Measurements from ENCODE around the gene VEZT. TPM values are rescaled to one million over a fixed set of nuclear protein-coding genes. Genes with fewer than 3 reads are reported as not detected.

Gene VEZT
- total RNA-seq, 1 experiment from 2014 or later: 46.4 TPM

- RAD21 ChIA-PET (ENCODE audit: low non-redundant PET in 1 of 2, low total read pairs in 2 of 2, uncharacterized antibody in 2 of 2, unreplicated experiment in 2 of 2): no interaction called here
- Histone ChIP-seq H3K9ac (ENCODE audit: low read length) (no peak overlapping the region), H3K4me2 (ENCODE audit: low read length) (0 out of 2 replicates have a peak overlapping the region, but pooled peaks have one; percentile 19), H2AFZ (ENCODE audit: low read depth, low read length, poor library complexity, severe bottlenecking) (no peak overlapping the region), H3K4me1 (ENCODE audit: control insufficient read depth in 1 of 2, insufficient read depth in 2 of 2, low read length in 2 of 2) (peaks cover under 1 to 14% of the 10 kb centered on the region in 2 experiments; a peak in 3 of 4 replicates), H3K27ac (ENCODE audit: low read depth, low read length) (no peak overlapping the region), H3K27me3 (ENCODE audit: insufficient read depth, low read length) (no peaks in the 10 kb centered on the region), H3K9me2 (ENCODE audit: insufficient read depth) (no peaks in the 10 kb centered on the region), H3K79me2 (ENCODE audit: insufficient read depth, low read length) (no peaks in the 10 kb centered on the region), H3K9me3 (ENCODE audit: control insufficient read depth in 1 of 2, insufficient read depth in 1 of 2, low read depth in 1 of 2, low read length in 2 of 2) (no peaks in the 10 kb centered on the region), H3K4me3 (replicated peaks in 1 of 2; ENCODE audit: low read depth in 1 of 2, low read length in 2 of 2) (no peak overlapping the region), H3K36me3 (ENCODE audit: control insufficient read depth in 1 of 2, insufficient read depth in 2 of 2, low read length in 2 of 2) (no peaks in the 10 kb centered on the region), H4K20me1 (ENCODE audit: insufficient read depth) (no peaks in the 10 kb centered on the region)
- intact Hi-C loops (cut with micrococcal nuclease): no loop called here
- no peak for DNase-seq (ENCODE audit: low read depth, low spot score)
- ATAC-seq: no peak
- BruUV-seq (replicated peaks): no TSS peak
- POLR2A ChIA-PET: no interaction called here
- no peak for TF ChIP-seq CEBPB (IDR thresholded peaks at IDR 0.05; ENCODE audit: low read depth)
- no peak for TF ChIP-seq ELF1 (IDR thresholded peaks at IDR 0.05; ENCODE audit: borderline replicate concordance, low read depth)
- TF ChIP-seq POLR2AphosphoS5 (IDR thresholded peaks at IDR 0.05; ENCODE audit: low read depth, low read length): no peak
- no peak for TF ChIP-seq POLR2A (IDR thresholded peaks at IDR 0.05; ENCODE audit: borderline replicate concordance, extremely low read depth, insufficient read depth, insufficient read length)
- CTCF ChIA-PET: no interaction called here
Observed at GRCh38 chr12:95328708-95329107, 111.1 kb downstream of the VEZT start.

DNA sequence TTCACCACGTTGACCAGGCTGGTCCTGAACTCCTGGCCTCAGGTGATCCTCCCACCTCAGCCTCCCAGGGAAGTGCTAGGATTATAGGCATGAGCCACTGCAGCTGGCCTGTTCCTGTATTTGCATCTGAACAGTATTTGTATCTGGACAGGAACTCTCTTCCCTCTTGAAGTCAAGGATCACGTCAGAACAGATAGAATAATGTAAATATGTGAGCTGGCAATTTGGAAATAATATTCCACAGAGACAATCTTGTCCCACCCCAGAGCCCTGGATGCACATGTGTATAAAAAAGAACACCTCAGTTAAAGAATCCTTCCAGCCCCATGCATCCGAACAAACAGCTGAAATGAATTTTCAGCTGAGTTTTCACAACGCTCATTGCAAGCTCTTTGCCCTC lies 118.3 kb downstream of the VEZT start:
- no TSS peak for BruUV-seq (replicated peaks)
- no peak overlapping the region for H3K9ac ChIP-seq (ENCODE audit: low read length)

More for the DNA sequence above, 118.3 kb downstream of the VEZT start:
- no peaks in the 10 kb centered on the region for H3K9me2 ChIP-seq (ENCODE audit: insufficient read depth)
- RAD21 ChIA-PET (ENCODE audit: low non-redundant PET in 1 of 2, low total read pairs in 2 of 2, uncharacterized antibody in 2 of 2, unreplicated experiment in 2 of 2): interaction anchor here in 1 of 2 experiments (2.6 kb wide), 1 partner anchor 219 kb away, joined by 15 read pairs; no protein-coding TSS in a partner anchor
- DNase-seq (ENCODE audit: low read depth, low spot score) (no peak), ATAC-seq (no peak)
- peaks cover 16 to 53% of the 10 kb centered on the region in 2 experiments for H3K4me1 ChIP-seq (ENCODE audit: control insufficient read depth in 1 of 2, insufficient read depth in 2 of 2, low read length in 2 of 2)
- POLR2A ChIA-PET: interaction anchor here (1.0 kb wide), 1 partner anchor 16 kb away, joined by 3 read pairs; no protein-coding TSS in a partner anchor
- no peaks in the 10 kb centered on the region for H3K9me3 ChIP-seq (ENCODE audit: control insufficient read depth in 1 of 2, insufficient read depth in 1 of 2, low read depth in 1 of 2, low read length in 2 of 2)
- H3K27me3 ChIP-seq (ENCODE audit: insufficient read depth, low read length): no peaks in the 10 kb centered on the region
- H2AFZ ChIP-seq (ENCODE audit: low read depth, low read length, poor library complexity, severe bottlenecking): peak overlapping the region; percentile 71
- no peaks in the 10 kb centered on the region for H3K36me3 ChIP-seq (ENCODE audit: control insufficient read depth in 1 of 2, insufficient read depth in 2 of 2, low read length in 2 of 2)
- H3K4me2 ChIP-seq (ENCODE audit: low read length): peak overlapping the region; percentile 24; the same call in 1 of the 2 replicates
- intact Hi-C loops (cut with micrococcal nuclease): loop anchor here (1.0 to 5.0 kb wide), 5 partner anchors 196 to 790 kb away; no protein-coding TSS in a partner anchor
- no peak overlapping the region for H3K27ac ChIP-seq (ENCODE audit: low read depth, low read length)
- CTCF ChIA-PET: interaction anchor here (1.3 to 4.4 kb wide), 4 partner anchors 198 to 787 kb away, joined by 3 to 16 read pairs (median 4); no protein-coding TSS in a partner anchor
- no peaks in the 10 kb centered on the region for H4K20me1 ChIP-seq (ENCODE audit: insufficient read depth)
- no peak overlapping the region for H3K4me3 ChIP-seq (replicated peaks in 1 of 2; ENCODE audit: low read depth in 1 of 2, low read length in 2 of 2)
- no peaks in the 10 kb centered on the region for H3K79me2 ChIP-seq (ENCODE audit: insufficient read depth, low read length)
- TF ChIP-seq RAD21 (IDR thresholded peaks at IDR 0.05; ENCODE audit: low read depth): no peak
- TF ChIP-seq, protein P1, sequence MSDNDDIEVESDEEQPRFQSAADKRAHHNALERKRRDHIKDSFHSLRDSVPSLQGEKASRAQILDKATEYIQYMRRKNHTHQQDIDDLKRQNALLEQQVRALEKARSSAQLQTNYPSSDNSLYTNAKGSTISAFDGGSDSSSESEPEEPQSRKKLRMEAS (IDR thresholded peaks at IDR 0.05): no peak
- no peak for TF ChIP-seq ZBTB33 (IDR thresholded peaks at IDR 0.05; ENCODE audit: extremely low read depth, insufficient replicate concordance, low read length)
- no peak for TF ChIP-seq CEBPB (IDR thresholded peaks at IDR 0.05; ENCODE audit: low read depth)
- TF ChIP-seq REST (IDR thresholded peaks at IDR 0.05; ENCODE audit: low read depth): no peak
- TF ChIP-seq SRF (IDR thresholded peaks at IDR 0.05; ENCODE audit: low read depth): no peak
- TF ChIP-seq, protein P2, sequence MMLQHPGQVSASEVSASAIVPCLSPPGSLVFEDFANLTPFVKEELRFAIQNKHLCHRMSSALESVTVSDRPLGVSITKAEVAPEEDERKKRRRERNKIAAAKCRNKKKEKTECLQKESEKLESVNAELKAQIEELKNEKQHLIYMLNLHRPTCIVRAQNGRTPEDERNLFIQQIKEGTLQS (IDR thresholded peaks at IDR 0.05): no peak
- TF ChIP-seq SP1 (IDR thresholded peaks at IDR 0.05; ENCODE audit: low read depth): no peak
- TF ChIP-seq EGR1 (IDR thresholded peaks at IDR 0.05; ENCODE audit: low read depth): no peak
- no peak for TF ChIP-seq POLR2A (IDR thresholded peaks at IDR 0.05; ENCODE audit: borderline replicate concordance, extremely low read depth, insufficient read depth, insufficient read length)
- no peak for TF ChIP-seq FOSL1 (IDR thresholded peaks at IDR 0.05; ENCODE audit: low read depth)
- no peak for TF ChIP-seq JUND (IDR thresholded peaks at IDR 0.05)
- no peak for TF ChIP-seq EZH2 (IDR thresholded peaks at IDR 0.05)

Data from HCT116 (cell line).